Effector memory CD4-positive, alpha-beta T cell (primary cell): ENCODE measurements around the gene ZNF33A.
"Not testable (repeated sequence)": the region's sequence is repeated elsewhere in the genome, so short reads cannot be mapped to it uniquely, and the experiment has no call there.

Experiments used
- DNase-seq, 3 donors: peaks; one replicate each; pipeline ENCODE4 v3.0.0-alpha.2; 2020
- H3K27ac ChIP-seq: 2 replicates; pipeline ENCODE4 v1.7.0; 2013; ENCODE audit warnings: mild to moderate bottlenecking, low read length, moderate library complexity; ENCODE audit not compliant: insufficient read depth, poor library complexity, severe bottlenecking
- H3K27me3 ChIP-seq: replicated peaks from 2 replicates; pipeline ENCODE4 v1.7.0; 2013; ENCODE audit warnings: mild to moderate bottlenecking, low read length; ENCODE audit not compliant: insufficient read depth, control insufficient read depth, poor library complexity, severe bottlenecking
- H3K36me3 ChIP-seq: 2 replicates; pipeline ENCODE4 v1.7.0; 2013; ENCODE audit warnings: mild to moderate bottlenecking, low read length, moderate library complexity; ENCODE audit not compliant: control insufficient read depth, insufficient read depth
- H3K4me1 ChIP-seq: 2 replicates; pipeline ENCODE4 v1.7.0; 2013; ENCODE audit warnings: low read length, mild to moderate bottlenecking; ENCODE audit not compliant: control insufficient read depth, insufficient read depth, poor library complexity, severe bottlenecking
- H3K4me3 ChIP-seq: 2 replicates; pipeline ENCODE4 v1.7.0; 2013; ENCODE audit warnings: low read length, low read depth, mild to moderate bottlenecking; ENCODE audit not compliant: insufficient read depth, poor library complexity, severe bottlenecking
- H3K9me3 ChIP-seq: 2 replicates; pipeline ENCODE4 v1.7.0; 2013; ENCODE audit warnings: mild to moderate bottlenecking, low read length, moderate library complexity; ENCODE audit not compliant: control insufficient read depth

The ZNF33A gene

GRCh38 chr10:38076687-38077086 lies 66.2 kb downstream of the ZNF33A start:
- Histone ChIP-seq H3K36me3 (no peaks in the 10 kb centered on the region), H3K4me1 (no peaks in the 10 kb centered on the region), H3K9me3 (no peaks in the 10 kb centered on the region), H3K27ac (no peak overlapping the region), H3K4me3 (no peak overlapping the region), H3K27me3 (no peaks in the 10 kb centered on the region)
- DNase-seq: no peak

GRCh38 chr10:38093318-38093717 lies 82.8 kb downstream of the ZNF33A start:
- not testable (repeated sequence) for H3K27ac ChIP-seq, DNase-seq, H3K9me3 ChIP-seq, H3K27me3 ChIP-seq
- Histone ChIP-seq H3K4me1 (peaks cover 12% of the 10 kb centered on the region), H3K36me3 (peaks cover 17% of the 10 kb centered on the region), H3K4me3 (peak overlapping the region; percentile 66)

GRCh38 chr10:38093816-38094157 lies 83.3 kb downstream of the ZNF33A start:
- Histone ChIP-seq H3K9me3 (no peaks in the 10 kb centered on the region), H3K27me3 (no peaks in the 10 kb centered on the region), H3K36me3 (peaks cover 21% of the 10 kb centered on the region), H3K27ac (peak overlapping the region; percentile 77), H3K4me1 (peaks cover 12% of the 10 kb centered on the region), H3K4me3 (peak overlapping the region; percentile 66)
- no peak for DNase-seq

GRCh38 chr10:38094158-38094926 lies 83.9 kb downstream of the ZNF33A start, which contains the start of gene ZNF37A:
TSS of gene ZNF37A (plus strand) at chr10:38094337. CDS start at chr10:38096618, 2,281 bp downstream.
- Histone ChIP-seq H3K4me3 (peak within 1 kb of the TSS; percentile 66), H3K4me1 (peaks cover 12% of the 10 kb centered on the region), H3K36me3 (peaks cover 26% of the 10 kb centered on the region), H3K27ac (peak within 1 kb of the TSS; percentile 77), H3K27me3 (no peaks in the 10 kb centered on the region), H3K9me3 (no peaks in the 10 kb centered on the region)
- peak; percentile 76 to 85 (median 84) for DNase-seq

DNA sequence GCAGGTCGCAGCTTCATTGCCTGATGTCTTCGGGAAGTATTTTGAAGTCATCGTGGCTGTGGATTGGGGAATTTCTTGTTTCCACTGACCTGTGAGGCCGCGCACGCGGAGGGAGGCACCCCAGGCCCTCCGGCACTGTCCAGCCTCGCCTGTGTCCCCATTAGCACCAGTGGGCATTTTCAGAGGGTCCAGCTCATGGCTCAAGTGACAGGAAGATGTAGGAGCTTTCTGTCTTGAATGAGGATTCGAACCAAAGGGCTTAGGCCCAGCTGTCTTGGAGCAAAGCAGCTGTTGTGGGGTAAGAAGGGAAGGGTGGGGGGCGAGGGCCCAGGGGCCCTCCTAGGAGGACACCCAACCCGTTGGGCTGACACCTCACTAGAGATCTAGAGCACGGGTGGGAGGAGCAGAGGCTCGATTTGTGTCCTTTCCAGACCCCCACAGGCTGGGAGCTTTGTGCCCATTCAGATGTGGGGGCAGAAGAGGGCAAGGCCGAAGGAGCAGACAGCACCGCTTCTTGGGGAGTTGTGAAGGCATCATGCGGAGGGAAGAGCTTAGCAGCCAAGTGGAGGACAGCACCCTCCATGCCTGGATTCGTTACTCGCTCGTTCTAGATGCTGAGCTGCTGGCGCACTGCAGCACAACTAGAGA lies 84.6 kb downstream of the ZNF33A start:
- DNase-seq: no peak
- H3K36me3 ChIP-seq: peaks cover 30% of the 10 kb centered on the region
- no peaks in the 10 kb centered on the region for H3K9me3 ChIP-seq
- H3K27me3 ChIP-seq: no peaks in the 10 kb centered on the region
- peaks cover 12% of the 10 kb centered on the region for H3K4me1 ChIP-seq
- peak overlapping the region; percentile 77 for H3K27ac ChIP-seq
- H3K4me3 ChIP-seq: peak overlapping the region; percentile 66

DNA sequence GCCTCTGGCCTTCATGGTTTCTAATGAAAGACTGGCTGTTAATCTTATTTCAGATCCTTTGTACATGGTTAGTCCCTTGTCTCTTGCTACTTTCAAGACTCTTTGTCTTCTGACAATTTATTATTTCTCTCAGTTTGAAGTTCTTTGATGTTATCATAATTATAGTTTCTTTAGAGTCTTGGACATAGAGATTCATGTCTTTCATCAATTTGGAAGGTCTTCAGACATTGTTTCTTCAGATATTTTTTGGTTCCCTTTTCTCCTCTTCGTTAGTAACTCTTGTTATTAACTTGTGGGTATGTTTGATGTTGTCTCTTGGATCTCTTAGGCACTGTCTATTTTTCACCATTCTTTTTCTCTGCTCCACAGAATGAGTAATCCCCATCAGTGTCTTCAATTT lies 92.4 kb downstream of the ZNF33A start:
- Histone ChIP-seq H3K4me1 (no peaks in the 10 kb centered on the region), H3K27me3 (no peaks in the 10 kb centered on the region), H3K4me3 (no peak overlapping the region), H3K9me3 (no peaks in the 10 kb centered on the region), H3K36me3 (peaks cover 56% of the 10 kb centered on the region), H3K27ac (no peak overlapping the region)
- DNase-seq: no peak

DNA sequence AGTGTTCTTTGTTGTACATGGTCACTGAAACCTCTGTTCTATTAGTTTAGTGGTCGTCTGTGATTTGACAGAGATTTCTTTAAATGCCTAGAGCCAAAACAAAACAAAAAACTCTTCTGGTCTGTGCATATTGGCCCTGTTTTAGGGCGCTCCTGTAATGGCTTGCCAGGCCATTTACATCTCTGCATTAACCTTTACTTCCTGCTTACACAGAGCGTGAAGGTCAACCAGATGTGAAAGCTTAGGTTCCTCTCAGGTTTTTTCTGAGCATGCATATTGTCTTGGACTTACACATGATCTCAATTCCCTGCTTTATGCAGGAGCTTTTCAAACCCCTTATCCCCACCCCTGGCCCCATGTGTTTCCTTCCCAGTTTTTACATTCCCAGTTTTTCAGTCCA lies 93.3 kb downstream of the ZNF33A start:
- Histone ChIP-seq H3K4me1 (no peaks in the 10 kb centered on the region), H3K27me3 (no peaks in the 10 kb centered on the region), H3K4me3 (no peak overlapping the region), H3K36me3 (peaks cover 48% of the 10 kb centered on the region), H3K9me3 (peaks cover 1% of the 10 kb centered on the region), H3K27ac (no peak overlapping the region)
- DNase-seq: no peak

DNA sequence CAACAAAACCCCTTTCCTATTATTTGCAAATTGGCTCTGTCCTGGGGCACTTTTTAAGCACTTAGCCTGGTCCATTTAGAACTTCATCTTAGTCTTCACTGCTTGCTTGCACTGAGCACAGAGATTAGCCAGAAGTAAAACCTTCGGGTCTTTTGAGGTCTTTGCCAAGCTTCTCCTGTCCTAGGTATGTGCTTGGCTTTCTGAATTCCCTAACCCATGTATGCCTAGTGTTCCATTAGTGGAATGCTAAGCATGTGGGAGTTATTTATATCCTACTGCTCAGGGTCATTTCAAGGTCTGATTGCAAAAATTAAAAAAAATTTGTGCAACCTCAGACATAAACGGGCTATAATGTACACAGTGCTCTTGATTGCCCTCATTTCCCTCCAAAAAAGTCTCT lies 101.7 kb downstream of the ZNF33A start:
- peaks cover 38% of the 10 kb centered on the region for H3K9me3 ChIP-seq
- no peak for DNase-seq
- no peaks in the 10 kb centered on the region for H3K27me3 ChIP-seq
- no peak overlapping the region for H3K4me3 ChIP-seq
- peaks cover 36% of the 10 kb centered on the region for H3K36me3 ChIP-seq
- H3K4me1 ChIP-seq: no peaks in the 10 kb centered on the region
- no peak overlapping the region for H3K27ac ChIP-seq
